OCI-LY7 (cell line): Measurements from ENCODE around the gene VPS45.

Source experiments
- EZH2phosphoT487 ChIP-seq: fragments of 200-600 bp; sonication (generic); IDR thresholded peaks from 2 replicates; pipeline ENCODE4 v1.6.1; 2018; ENCODE audit warnings: low read depth, borderline replicate concordance, mild to moderate bottlenecking, mixed run types, antibody characterized with exemption, low read length, moderate library complexity, mixed read lengths
- TF ChIP-seq, protein P1 (sequence below): fragments of 200-600 bp; sonication (generic); conservative IDR thresholded peaks from 2 replicates; pipeline ENCODE4 v1.5.1; 2014; ENCODE audit warnings: mild to moderate bottlenecking, antibody characterized with exemption, low read length, moderate library complexity, mixed read lengths

DNA sequence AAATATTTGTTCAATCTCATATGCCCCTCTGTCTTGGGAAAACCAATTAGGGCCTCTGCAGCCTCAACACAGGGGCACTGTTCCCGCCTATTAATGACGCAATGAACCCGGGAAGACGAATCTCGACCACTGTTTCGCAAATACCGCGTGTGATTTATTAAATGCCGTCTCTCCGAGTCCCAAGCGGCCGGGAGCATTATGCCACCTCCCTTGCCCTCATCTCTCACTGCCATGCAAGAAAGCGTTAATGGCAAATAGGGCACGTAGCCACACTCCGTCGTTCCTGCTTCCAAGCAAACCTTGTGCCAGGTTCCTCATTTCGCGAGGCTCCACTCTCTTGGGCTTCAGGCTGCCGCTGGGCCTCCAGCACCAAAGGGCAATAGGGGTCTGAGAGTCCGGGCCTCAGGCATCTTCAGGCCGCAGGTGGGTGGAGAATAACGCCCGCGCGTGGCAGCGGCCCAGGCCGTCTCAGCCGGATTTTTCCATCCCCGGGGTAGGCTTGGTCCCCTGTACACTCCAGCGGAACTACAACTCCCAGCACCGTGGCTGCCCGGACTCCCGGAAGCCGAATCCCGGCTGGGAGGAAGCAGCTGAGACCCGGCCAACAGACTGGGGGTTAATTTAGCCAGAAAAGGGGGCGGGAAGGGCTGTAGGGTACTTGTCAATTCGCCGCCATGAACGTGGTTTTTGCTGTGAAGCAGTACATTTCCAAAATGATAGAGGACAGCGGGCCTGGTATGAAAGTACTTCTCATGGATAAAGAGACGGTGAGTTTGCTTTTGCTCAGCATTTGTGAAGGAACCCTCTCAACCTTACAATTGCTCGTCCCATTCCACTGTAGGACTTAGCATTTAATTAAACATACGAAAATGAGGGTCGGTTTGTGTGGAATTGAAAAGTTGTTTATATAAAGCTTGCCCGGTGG, at the start of gene VPS45:
- TF ChIP-seq, protein P1, sequence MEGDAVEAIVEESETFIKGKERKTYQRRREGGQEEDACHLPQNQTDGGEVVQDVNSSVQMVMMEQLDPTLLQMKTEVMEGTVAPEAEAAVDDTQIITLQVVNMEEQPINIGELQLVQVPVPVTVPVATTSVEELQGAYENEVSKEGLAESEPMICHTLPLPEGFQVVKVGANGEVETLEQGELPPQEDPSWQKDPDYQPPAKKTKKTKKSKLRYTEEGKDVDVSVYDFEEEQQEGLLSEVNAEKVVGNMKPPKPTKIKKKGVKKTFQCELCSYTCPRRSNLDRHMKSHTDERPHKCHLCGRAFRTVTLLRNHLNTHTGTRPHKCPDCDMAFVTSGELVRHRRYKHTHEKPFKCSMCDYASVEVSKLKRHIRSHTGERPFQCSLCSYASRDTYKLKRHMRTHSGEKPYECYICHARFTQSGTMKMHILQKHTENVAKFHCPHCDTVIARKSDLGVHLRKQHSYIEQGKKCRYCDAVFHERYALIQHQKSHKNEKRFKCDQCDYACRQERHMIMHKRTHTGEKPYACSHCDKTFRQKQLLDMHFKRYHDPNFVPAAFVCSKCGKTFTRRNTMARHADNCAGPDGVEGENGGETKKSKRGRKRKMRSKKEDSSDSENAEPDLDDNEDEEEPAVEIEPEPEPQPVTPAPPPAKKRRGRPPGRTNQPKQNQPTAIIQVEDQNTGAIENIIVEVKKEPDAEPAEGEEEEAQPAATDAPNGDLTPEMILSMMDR, result no peak
- TF ChIP-seq EZH2phosphoT487, result no peak
